AG09319 (cell line): ENCODE results near the gene RNF223.
"Not testable (repeated sequence)": the region's sequence is repeated elsewhere in the genome, so short reads cannot be mapped to it uniquely, and the experiment has no call there.

Experiments
- DNase-seq: peaks from one replicate; pipeline ENCODE4 v3.0.0-alpha.2; 2010; ENCODE audit warnings: low read depth; ENCODE audit errors: extremely low read depth
- TF ChIP-seq, protein P1 (sequence below): IDR thresholded peaks from 2 replicates; pipeline ENCODE4 v1.5.1; 2011; ENCODE audit warnings: low read depth, mild to moderate bottlenecking, inconsistent platforms, low read length, moderate library complexity

The RNF223 gene

GRCh38 chr1:1058088-1058905 lies 15.8 kb downstream of the RNF223 start:
- DNase-seq = no peak
- TF ChIP-seq, protein P1, sequence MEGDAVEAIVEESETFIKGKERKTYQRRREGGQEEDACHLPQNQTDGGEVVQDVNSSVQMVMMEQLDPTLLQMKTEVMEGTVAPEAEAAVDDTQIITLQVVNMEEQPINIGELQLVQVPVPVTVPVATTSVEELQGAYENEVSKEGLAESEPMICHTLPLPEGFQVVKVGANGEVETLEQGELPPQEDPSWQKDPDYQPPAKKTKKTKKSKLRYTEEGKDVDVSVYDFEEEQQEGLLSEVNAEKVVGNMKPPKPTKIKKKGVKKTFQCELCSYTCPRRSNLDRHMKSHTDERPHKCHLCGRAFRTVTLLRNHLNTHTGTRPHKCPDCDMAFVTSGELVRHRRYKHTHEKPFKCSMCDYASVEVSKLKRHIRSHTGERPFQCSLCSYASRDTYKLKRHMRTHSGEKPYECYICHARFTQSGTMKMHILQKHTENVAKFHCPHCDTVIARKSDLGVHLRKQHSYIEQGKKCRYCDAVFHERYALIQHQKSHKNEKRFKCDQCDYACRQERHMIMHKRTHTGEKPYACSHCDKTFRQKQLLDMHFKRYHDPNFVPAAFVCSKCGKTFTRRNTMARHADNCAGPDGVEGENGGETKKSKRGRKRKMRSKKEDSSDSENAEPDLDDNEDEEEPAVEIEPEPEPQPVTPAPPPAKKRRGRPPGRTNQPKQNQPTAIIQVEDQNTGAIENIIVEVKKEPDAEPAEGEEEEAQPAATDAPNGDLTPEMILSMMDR = no peak

GRCh38 chr1:1057769-1058087 lies 16.4 kb downstream of the RNF223 start:
- DNase-seq = not testable (repeated sequence)

GRCh38 chr1:1055841-1056736 lies 18.0 kb downstream of the RNF223 start:
- no peak for DNase-seq
- TF ChIP-seq, protein P1 = no peak

- TF ChIP-seq, protein P1 = no peak
- DNase-seq = no peak
Observed at GRCh38 chr1:1054971-1055370, 19.1 kb downstream of the RNF223 start.

DNA sequence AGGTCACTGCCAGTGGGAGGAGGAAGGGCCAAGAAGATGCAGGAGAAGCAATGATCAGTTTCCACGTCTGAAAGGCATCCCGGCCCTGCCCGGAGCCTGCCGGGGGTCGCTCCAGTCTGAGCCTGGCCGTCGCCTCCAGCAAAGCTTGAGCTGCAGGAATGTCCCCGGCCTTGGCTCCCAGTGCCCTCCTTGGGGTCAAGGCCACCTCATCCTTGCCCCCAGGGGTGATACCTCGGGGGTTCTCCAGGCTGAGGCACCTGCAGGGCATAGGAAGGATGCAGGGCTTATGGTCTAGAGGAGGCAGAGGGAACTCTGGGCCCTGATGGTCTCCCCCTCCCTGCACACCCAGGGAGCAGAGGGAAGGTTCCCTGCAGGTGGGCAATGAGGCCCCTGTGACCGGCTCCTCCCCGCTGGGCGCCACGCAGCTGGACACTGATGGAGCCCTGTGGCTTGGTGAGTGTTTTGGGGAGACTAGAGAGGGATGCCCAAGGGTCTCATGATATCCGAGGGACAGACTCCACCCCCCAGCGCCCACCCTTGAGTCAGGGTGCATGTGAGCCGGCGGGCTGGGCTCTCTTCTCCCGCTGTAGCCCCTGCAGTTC lies 19.9 kb downstream of the RNF223 start:
- DNase-seq = no peak
- TF ChIP-seq, protein P1 = no peak

- TF ChIP-seq, protein P1 = no peak
- no peak for DNase-seq
Observed at GRCh38 chr1:1053682-1054081, 20.4 kb downstream of the RNF223 start.

DNA sequence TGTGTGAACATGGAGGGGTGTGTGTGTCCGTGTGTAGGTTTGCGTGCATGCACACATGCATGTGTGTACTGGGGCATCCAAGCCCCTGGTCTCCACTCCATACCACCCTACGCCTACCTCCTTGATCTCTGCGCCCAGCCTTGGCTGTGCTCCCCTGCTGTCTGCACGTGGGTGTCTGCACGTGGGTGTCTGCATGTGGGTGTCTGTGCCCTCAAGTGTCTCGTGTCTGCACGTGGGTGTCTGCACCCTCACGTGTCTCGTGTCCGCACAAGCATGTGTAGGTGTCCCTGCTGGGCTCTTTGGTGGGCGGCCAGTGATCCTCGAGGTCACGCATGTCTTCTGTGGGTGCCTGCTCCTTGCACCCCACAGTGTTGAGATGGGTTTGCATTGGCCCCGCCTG lies 21.1 kb downstream of the RNF223 start:
- TF ChIP-seq, protein P1 = no peak
- no peak for DNase-seq
